ENCODE data around the gene MTHFSD. TPM values are rescaled to one million over a fixed set of nuclear protein-coding genes. Genes with fewer than 3 reads are reported as not detected.

MTHFSD gene
- total RNA-seq, 1 donor from 2014 or later, result 31.8 TPM

- intact Hi-C loops (cut with micrococcal nuclease), result loop anchor here (5.0 kb wide), 1 partner anchor 91 kb away; no protein-coding TSS in a partner anchor
- DNase-seq (ENCODE audit: low spot score), result no peak
- peaks cover 61% of the 10 kb centered on the region for H3K27me3 Mint-ChIP-seq (ENCODE audit: insufficient read depth)
- H3K36me3 Mint-ChIP-seq (ENCODE audit: low read depth), result no peaks in the 10 kb centered on the region
- no peaks in the 10 kb centered on the region for H3K9me3 Mint-ChIP-seq
- H3K27ac Mint-ChIP-seq, result no peak overlapping the region
- peaks cover 5% of the 10 kb centered on the region for H3K4me1 Mint-ChIP-seq (ENCODE audit: low read depth)
- H3K4me3 Mint-ChIP-seq, result no peak overlapping the region
Measured at GRCh38 chr16:86571530-86571915, 16.5 kb upstream of the MTHFSD start.

GRCh38 chr16:86570558-86571529, 15.8 kb upstream of the MTHFSD start:
- Mint-ChIP-seq H3K9me3 (no peaks in the 10 kb centered on the region), H3K27ac (no peak overlapping the region), H3K4me3 (no peak overlapping the region), H3K4me1 (ENCODE audit: low read depth) (no peaks in the 10 kb centered on the region), H3K36me3 (ENCODE audit: low read depth) (no peaks in the 10 kb centered on the region), H3K27me3 (ENCODE audit: insufficient read depth) (peaks cover 61% of the 10 kb centered on the region)
- DNase-seq (ENCODE audit: low spot score), result no peak
- intact Hi-C loops (cut with micrococcal nuclease), result loop anchor here (5.0 kb wide), 1 partner anchor 91 kb away; no protein-coding TSS in a partner anchor

- H3K4me1 Mint-ChIP-seq (ENCODE audit: low read depth), result no peaks in the 10 kb centered on the region
- H3K27ac Mint-ChIP-seq, result no peak overlapping the region
- H3K9me3 Mint-ChIP-seq, result no peaks in the 10 kb centered on the region
- intact Hi-C loops (cut with micrococcal nuclease), result loop anchor here (5.0 kb wide), 1 partner anchor 92 kb away; no protein-coding TSS in a partner anchor
- H3K4me3 Mint-ChIP-seq, result no peak overlapping the region
- no peak for DNase-seq (ENCODE audit: low spot score)
- H3K36me3 Mint-ChIP-seq (ENCODE audit: low read depth), result no peaks in the 10 kb centered on the region
- H3K27me3 Mint-ChIP-seq (ENCODE audit: insufficient read depth), result peaks cover 66% of the 10 kb centered on the region
Measured at GRCh38 chr16:86569701-86570447, 14.8 kb upstream of the MTHFSD start.

- H3K9me3 Mint-ChIP-seq, result no peaks in the 10 kb centered on the region
- H3K4me3 Mint-ChIP-seq, result no peak overlapping the region
- H3K4me1 Mint-ChIP-seq (ENCODE audit: low read depth), result peaks cover 2% of the 10 kb centered on the region
- H3K27me3 Mint-ChIP-seq (ENCODE audit: insufficient read depth), result peaks cover 69% of the 10 kb centered on the region
- peak overlapping the region; percentile 61 for H3K27ac Mint-ChIP-seq
- intact Hi-C loops (cut with micrococcal nuclease), result no loop called here
- no peaks in the 10 kb centered on the region for H3K36me3 Mint-ChIP-seq (ENCODE audit: low read depth)
- no peak for DNase-seq (ENCODE audit: low spot score)
Measured at GRCh38 chr16:86568677-86569623, 13.9 kb upstream of the MTHFSD start.

GRCh38 chr16:86567701-86568581, 12.9 kb upstream of the MTHFSD start:
- Mint-ChIP-seq H3K4me3 (no peak overlapping the region), H3K36me3 (ENCODE audit: low read depth) (no peaks in the 10 kb centered on the region), H3K9me3 (no peaks in the 10 kb centered on the region), H3K27ac (no peak overlapping the region), H3K27me3 (ENCODE audit: insufficient read depth) (peaks cover 69% of the 10 kb centered on the region), H3K4me1 (ENCODE audit: low read depth) (peaks cover 9% of the 10 kb centered on the region)
- intact Hi-C loops (cut with micrococcal nuclease), result no loop called here
- no peak for DNase-seq (ENCODE audit: low spot score)

GRCh38 chr16:86566966-86567700, 12.1 kb upstream of the MTHFSD start:
- no peak for DNase-seq (ENCODE audit: low spot score)
- intact Hi-C loops (cut with micrococcal nuclease), result no loop called here
- no peak overlapping the region for H3K27ac Mint-ChIP-seq
- H3K27me3 Mint-ChIP-seq (ENCODE audit: insufficient read depth), result peaks cover 67% of the 10 kb centered on the region
- peaks cover 9% of the 10 kb centered on the region for H3K4me1 Mint-ChIP-seq (ENCODE audit: low read depth)
- H3K4me3 Mint-ChIP-seq, result peak overlapping the region; percentile 15
- H3K9me3 Mint-ChIP-seq, result no peaks in the 10 kb centered on the region
- no peaks in the 10 kb centered on the region for H3K36me3 Mint-ChIP-seq (ENCODE audit: low read depth)

GRCh38 chr16:86566601-86566965, 11.5 kb upstream of the MTHFSD start, which contains the start of gene FOXC2:
Gene FOXC2 (plus strand): TSS chr16:86566829. CDS start chr16:86567336, 507 bp downstream.
- H3K4me1 Mint-ChIP-seq (ENCODE audit: low read depth), result peaks cover 9% of the 10 kb centered on the region
- intact Hi-C loops (cut with micrococcal nuclease), result no loop called here
- H3K27me3 Mint-ChIP-seq (ENCODE audit: insufficient read depth), result peaks cover 65% of the 10 kb centered on the region
- H3K9me3 Mint-ChIP-seq, result no peaks in the 10 kb centered on the region
- H3K36me3 Mint-ChIP-seq (ENCODE audit: low read depth), result no peaks in the 10 kb centered on the region
- H3K27ac Mint-ChIP-seq, result no peak within 1 kb of the TSS
- DNase-seq (ENCODE audit: low spot score), result no peak
- H3K4me3 Mint-ChIP-seq, result peak within 1 kb of the TSS; percentile 15

GRCh38 chr16:86565644-86566511, 10.8 kb upstream of the MTHFSD start:
- Mint-ChIP-seq H3K4me3 (no peak overlapping the region), H3K27ac (no peak overlapping the region), H3K4me1 (ENCODE audit: low read depth) (peaks cover 9% of the 10 kb centered on the region), H3K27me3 (ENCODE audit: insufficient read depth) (peaks cover 64% of the 10 kb centered on the region), H3K36me3 (ENCODE audit: low read depth) (no peaks in the 10 kb centered on the region), H3K9me3 (no peaks in the 10 kb centered on the region)
- intact Hi-C loops (cut with micrococcal nuclease), result loop anchor here (2.0 kb wide), 1 partner anchor 51 kb away; no protein-coding TSS in a partner anchor
- no peak for DNase-seq (ENCODE audit: low spot score)

- Mint-ChIP-seq H3K27me3 (ENCODE audit: insufficient read depth) (peaks cover 58% of the 10 kb centered on the region), H3K36me3 (ENCODE audit: low read depth) (no peaks in the 10 kb centered on the region), H3K9me3 (no peaks in the 10 kb centered on the region), H3K27ac (no peak overlapping the region), H3K4me3 (no peak overlapping the region), H3K4me1 (ENCODE audit: low read depth) (peaks cover 9% of the 10 kb centered on the region)
- no peak for DNase-seq (ENCODE audit: low spot score)
- intact Hi-C loops (cut with micrococcal nuclease), result loop anchor here (2.0 kb wide), 1 partner anchor 50 kb away; no protein-coding TSS in a partner anchor
Measured at GRCh38 chr16:86565181-86565631, 10.2 kb upstream of the MTHFSD start.
